ENCODE measurements around the gene HDLBP. TPM values are rescaled to one million over a fixed set of nuclear protein-coding genes. Genes with fewer than 3 reads are reported as not detected.

HDLBP gene
- total and polyA plus RNA-seq, 2 of the 4 experiments (the other 2 are of a cell fraction) = 648 to 1,165 TPM

GRCh38 chr2:241249654-241250053 is 65.8 kb downstream of the HDLBP start:
- in situ Hi-C loops (cut with MboI; ENCODE audit: low sequenced_read_pairs) (no loop called here), intact Hi-C loops (cut with micrococcal nuclease) (no loop called here), dilution Hi-C loops (cut with HindIII; ENCODE audit: low sequenced_read_pairs, unreplicated experiment) (no loop called here)
- H3K4me1 ChIP-seq (ENCODE audit: control insufficient read depth, insufficient read depth, low read length) = no peaks in the 10 kb centered on the region
- H4K91ac ChIP-seq (ENCODE audit: insufficient read depth, low read depth, low read length) = no peak overlapping the region
- no peaks in the 10 kb centered on the region for H3K9me3 ChIP-seq (ENCODE audit: control insufficient read depth, insufficient read depth, low read length)
- no peak overlapping the region for H3K23ac ChIP-seq (ENCODE audit: low read depth, low read length)
- no peak overlapping the region for H2AK5ac ChIP-seq (ENCODE audit: low read depth, low read length)
- TF ChIP-seq RCOR1 (IDR thresholded peaks at IDR 0.05; ENCODE audit: insufficient replicate concordance, low read length) = no peak
- no peak for TF ChIP-seq MXI1 (IDR thresholded peaks at IDR 0.05; ENCODE audit: borderline replicate concordance, low read depth, low read length)
- no peak for TF ChIP-seq USF2 (IDR thresholded peaks at IDR 0.05; ENCODE audit: low read depth, low read length)
- no peak for TF ChIP-seq MAZ (IDR thresholded peaks at IDR 0.05; ENCODE audit: borderline replicate concordance, low read depth, low read length)
- no peak for TF ChIP-seq RAD21 (IDR thresholded peaks at IDR 0.05; ENCODE audit: low read length)
- TF ChIP-seq NFE2L2 (IDR thresholded peaks at IDR 0.05; ENCODE audit: low read depth, low read length) = no peak
- TF ChIP-seq RFX5 (IDR thresholded peaks at IDR 0.05; ENCODE audit: low read depth, low read length) = no peak
- TF ChIP-seq BHLHE40 (IDR thresholded peaks at IDR 0.05; ENCODE audit: low read depth, low read length) = no peak
- TF ChIP-seq CEBPB (IDR thresholded peaks at IDR 0.05; ENCODE audit: low read depth, low read length) = no peak
- no peak for TF ChIP-seq FOS (IDR thresholded peaks at IDR 0.05; ENCODE audit: low read depth, low read length)
- no peak for TF ChIP-seq ELK1 (IDR thresholded peaks at IDR 0.05; ENCODE audit: borderline replicate concordance, low read depth, low read length)
- TF ChIP-seq CTCF (conservative IDR thresholded peaks at IDR 0.05; ENCODE audit: low read depth, low read length) = no peak
- TF ChIP-seq MAFK (IDR thresholded peaks at IDR 0.05; ENCODE audit: low read depth, low read length) = no peak
- no peak for TF ChIP-seq CHD1 (IDR thresholded peaks at IDR 0.05; ENCODE audit: low read depth, low read length)
- TF ChIP-seq POLR2A (IDR thresholded peaks at IDR 0.05; ENCODE audit: low read depth, low read length) = no peak
- TF ChIP-seq SMC3 (IDR thresholded peaks at IDR 0.05; ENCODE audit: low read depth, low read length) = no peak
- H4K20me1 ChIP-seq (ENCODE audit: insufficient read depth, low read length) = peaks cover 88% of the 10 kb centered on the region
- H3K79me1 ChIP-seq (ENCODE audit: low read depth in 1 of 2, low read length in 2 of 2) = peaks cover 33 to 80% of the 10 kb centered on the region in 2 experiments
- H3K27me3 ChIP-seq (ENCODE audit: control insufficient read depth, insufficient read depth, low read length) = no peaks in the 10 kb centered on the region
- H4K5ac ChIP-seq (ENCODE audit: low read depth, low read length) = no peak overlapping the region
- H3K27ac ChIP-seq (ENCODE audit: insufficient read depth, low read length) = no peak overlapping the region
- no peak overlapping the region for H2AK9ac ChIP-seq (replicated peaks; ENCODE audit: low read depth, low read length, poor library complexity)
- H3K9ac ChIP-seq (ENCODE audit: low read depth, low read length) = no peak overlapping the region
- H3K4me2 ChIP-seq (ENCODE audit: low read depth, low read length) = no peak overlapping the region
- peaks cover 87% of the 10 kb centered on the region for H3K36me3 ChIP-seq (ENCODE audit: control insufficient read depth, insufficient read depth, low read length)
- BruUV-seq (replicated peaks) = no TSS peak
- no peak overlapping the region for H2BK5ac ChIP-seq (ENCODE audit: low read depth, low read length, poor library complexity, severe bottlenecking)
- DNase-seq = no peak
- no peak overlapping the region for H3K14ac ChIP-seq (replicated peaks; ENCODE audit: low read depth, low read length)
- no peak overlapping the region for H2BK15ac ChIP-seq (ENCODE audit: low read depth, low read length)
- H3K4ac ChIP-seq (ENCODE audit: low read depth, low read length) = no peak overlapping the region
- no peak overlapping the region for H3K56ac ChIP-seq (ENCODE audit: extremely low read depth, insufficient read depth, low read length)
- no peak overlapping the region for H2BK20ac ChIP-seq (ENCODE audit: low read depth, low read length)
- no peak overlapping the region for H4K8ac ChIP-seq (ENCODE audit: low read depth in 2 of 2, low read length in 2 of 2)
- no peak overlapping the region for H3K4me3 ChIP-seq (ENCODE audit: insufficient read depth, low read depth, low read length)
- no peak overlapping the region for H2AFZ ChIP-seq (replicated peaks; ENCODE audit: low read length, poor library complexity)
- POLR2A ChIA-PET (ENCODE audit: unreplicated experiment) = no interaction called here
- H3K18ac ChIP-seq (ENCODE audit: low read depth, low read length) = no peak overlapping the region
- no peak for ATAC-seq (ENCODE audit: low read depth)
- H2BK120ac ChIP-seq (ENCODE audit: low read depth, low read length) = no peak overlapping the region
- H3K9me1 ChIP-seq (ENCODE audit: insufficient read depth, low read length) = peaks cover 4% of the 10 kb centered on the region
- 100% methylated on average over 3 of the region's 14 CpGs; no CpG with 5 or more reads in 1 of the 2 experiments for WGBS, 2 experiments (ENCODE audit: extremely low coverage in 2 of 2, insufficient read length in 1 of 2)
- CTCF ChIA-PET = no interaction called here
